KBM-7 (cell line): Measurements from ENCODE around the gene AIG1.
"Not testable (repeated sequence)": the region's sequence is repeated elsewhere in the genome, so short reads cannot be mapped to it uniquely, and the experiment has no call there.

Source experiments
- DNase-seq: peaks from one replicate; pipeline ENCODE4 v3.0.0-alpha.2; 2015
- in situ Hi-C: fragments of 300-500 bp; cut with MboI; formaldehyde crosslinking; loops from 2 replicates; pipeline ENCODE4 v1.14.3; 2020; ENCODE audit warnings: low sequenced_read_pairs, low pct_unique_long_range_greater_than_20kb, mixed read lengths

The AIG1 gene

GRCh38 chr6:143155681-143156080 is 95.0 kb downstream of the AIG1 start:
- in situ Hi-C loops, result no loop called here
- no peak for DNase-seq

DNA sequence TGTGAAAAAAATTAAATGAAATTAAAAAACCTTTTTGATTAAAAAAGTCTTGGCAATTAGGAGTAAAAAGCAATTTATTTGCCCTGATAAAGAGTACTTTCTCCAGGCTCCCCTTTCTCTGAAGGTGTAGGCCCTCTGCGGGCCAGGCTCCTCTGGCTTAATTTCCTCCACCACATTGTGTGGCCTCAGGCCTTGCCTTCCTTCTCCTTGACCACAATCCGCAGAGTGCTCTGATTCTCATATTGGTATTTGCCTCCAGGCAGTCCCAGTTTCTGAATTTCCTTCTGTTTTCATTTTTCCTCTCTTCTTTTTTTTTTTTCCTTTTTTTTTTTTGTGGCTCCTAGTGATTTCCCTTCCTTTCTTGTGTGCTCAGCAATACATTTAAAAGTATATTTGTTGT is 96.4 kb downstream of the AIG1 start:
- no peak for DNase-seq
- in situ Hi-C loops, result no loop called here

GRCh38 chr6:143158113-143158581 is 97.5 kb downstream of the AIG1 start:
- in situ Hi-C loops, result no loop called here
- DNase-seq, result no peak

DNA sequence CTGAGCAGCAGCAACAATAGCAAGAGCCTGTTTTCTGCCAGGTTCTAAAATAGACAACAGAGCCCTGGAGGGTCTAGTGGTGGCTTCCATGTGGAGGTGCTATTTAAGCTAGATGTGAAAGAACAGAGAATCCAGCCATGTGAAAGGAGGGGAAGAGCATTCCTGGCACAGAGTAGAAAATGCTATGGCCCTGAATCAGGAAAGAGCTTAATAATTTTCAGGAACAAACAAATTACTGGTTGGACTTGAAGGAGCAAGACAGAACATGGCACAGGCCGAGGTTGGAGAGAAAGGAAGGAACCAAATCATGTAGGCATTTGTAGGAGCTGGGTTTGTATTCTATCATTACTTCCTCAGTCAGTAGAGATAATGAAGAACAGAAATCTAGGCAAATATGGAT is 98.3 kb downstream of the AIG1 start:
- in situ Hi-C loops, result no loop called here
- DNase-seq, result no peak

DNA sequence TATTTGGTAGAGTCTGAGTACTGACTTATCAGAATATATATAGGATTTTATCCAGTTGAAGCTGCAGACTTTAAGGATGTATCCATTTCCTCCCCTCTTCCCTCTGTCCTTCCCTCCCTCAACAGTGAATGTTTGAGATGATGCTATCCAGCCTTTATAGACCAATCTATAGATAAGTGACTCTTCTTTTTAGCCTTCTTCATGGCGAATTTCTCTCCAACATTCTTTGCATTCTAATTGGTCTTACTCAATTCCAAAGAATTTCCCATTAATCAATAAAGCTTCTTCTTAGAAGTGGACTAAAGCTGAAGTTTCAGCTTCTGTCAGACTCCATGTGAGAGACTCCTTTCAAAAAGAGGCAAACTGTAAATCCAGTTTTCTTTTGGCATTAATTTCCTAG is 99.3 kb downstream of the AIG1 start:
- DNase-seq, result no peak
- in situ Hi-C loops, result no loop called here

DNA sequence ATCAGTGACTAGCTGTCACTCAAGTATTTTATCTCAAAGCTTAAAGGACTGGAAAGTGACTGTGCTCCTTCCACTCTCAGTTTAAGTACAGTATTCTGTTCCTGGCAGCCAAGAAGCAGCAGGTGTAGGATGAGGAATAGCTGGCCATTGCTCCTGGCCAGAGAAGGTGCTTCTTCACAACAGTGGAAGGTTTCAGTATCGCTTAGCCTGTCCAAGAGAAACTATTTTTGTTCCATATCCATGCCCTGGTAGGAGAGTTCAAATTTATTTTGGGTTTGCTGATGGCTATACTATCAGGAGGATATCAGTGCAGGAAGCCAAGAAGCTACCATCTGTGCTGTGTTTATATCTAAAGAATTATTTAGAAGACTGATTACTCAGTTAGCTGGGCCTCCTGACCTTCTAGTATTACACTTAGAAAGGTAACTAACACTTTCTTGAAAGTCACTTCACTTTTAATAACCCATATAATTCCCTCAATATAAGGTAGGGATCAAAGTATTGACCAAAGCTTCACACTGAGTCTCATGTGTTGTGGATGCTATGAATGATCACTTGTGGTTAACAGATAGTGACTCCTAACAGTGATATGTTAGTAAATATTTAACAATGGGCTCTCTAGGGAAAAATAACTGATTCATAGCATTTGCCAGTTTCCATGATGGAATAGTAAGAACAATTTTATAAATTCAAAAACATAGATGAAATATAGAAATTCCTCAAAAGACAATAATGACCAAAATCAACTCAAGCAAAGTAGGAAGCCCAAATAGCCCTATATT is 99.9 kb downstream of the AIG1 start:
- in situ Hi-C loops, result no loop called here
- DNase-seq, result no peak

- in situ Hi-C loops, result no loop called here
- no peak for DNase-seq
Observed at GRCh38 chr6:143163621-143164020, 102.9 kb downstream of the AIG1 start.

DNA sequence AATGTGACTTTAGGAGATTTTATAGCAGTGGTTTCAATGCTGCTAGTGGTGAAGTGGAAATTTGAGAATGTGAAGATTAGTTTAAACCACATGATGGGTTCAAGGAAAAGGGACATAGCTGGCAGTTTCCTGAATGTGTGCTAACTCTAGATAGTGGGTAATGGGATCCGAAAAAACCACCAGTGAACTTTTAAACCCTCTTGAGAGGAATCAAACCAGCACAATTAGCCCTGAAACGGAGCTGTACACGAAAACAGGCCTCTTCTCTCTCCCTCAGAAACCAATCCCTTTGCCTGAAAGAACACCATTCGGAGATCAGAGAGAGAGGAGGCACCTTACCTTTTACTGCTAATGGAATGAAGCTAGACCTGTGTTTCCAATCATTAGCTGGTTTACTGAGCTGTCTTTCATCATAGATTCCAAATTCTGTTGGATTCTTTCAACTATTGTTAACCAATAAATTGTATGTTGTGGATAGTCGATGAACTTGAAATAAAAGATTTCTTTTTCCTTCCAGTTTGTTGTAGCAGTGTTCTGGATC is 103.9 kb downstream of the AIG1 start:
- peak; percentile 74 for DNase-seq
- in situ Hi-C loops, result no loop called here

DNA sequence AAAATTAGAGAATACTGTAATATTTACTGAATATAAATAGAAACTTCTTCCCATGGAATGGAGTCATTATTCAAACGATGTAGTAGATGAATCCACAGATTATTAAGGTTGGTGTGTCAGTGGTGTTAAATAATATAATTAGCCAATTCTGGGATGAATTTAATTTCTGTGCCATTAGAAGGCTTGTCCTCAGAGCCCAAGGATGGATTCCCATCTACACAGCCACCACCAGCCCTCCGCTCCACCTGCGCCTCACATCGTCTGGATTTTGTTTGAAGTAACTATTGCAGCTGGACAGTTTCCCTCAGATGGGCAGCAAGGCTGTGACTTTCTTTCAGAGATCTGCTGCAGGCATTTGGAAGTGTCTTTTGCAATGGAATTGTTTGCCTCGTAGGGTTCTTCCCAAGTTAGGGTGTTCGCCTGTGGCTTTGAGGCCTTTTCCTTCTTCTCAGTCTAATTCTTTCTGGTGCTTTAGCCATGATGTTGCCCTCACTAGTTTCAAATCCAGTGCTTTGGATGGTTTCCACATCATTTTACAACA is 104.7 kb downstream of the AIG1 start:
- no peak for DNase-seq
- in situ Hi-C loops, result no loop called here

GRCh38 chr6:143166247-143166695 is 105.6 kb downstream of the AIG1 start:
- no peak for DNase-seq
- in situ Hi-C loops, result no loop called here

- in situ Hi-C loops, result no loop called here
Observed at GRCh38 chr6:143167224-143167623, 106.5 kb downstream of the AIG1 start.

DNA sequence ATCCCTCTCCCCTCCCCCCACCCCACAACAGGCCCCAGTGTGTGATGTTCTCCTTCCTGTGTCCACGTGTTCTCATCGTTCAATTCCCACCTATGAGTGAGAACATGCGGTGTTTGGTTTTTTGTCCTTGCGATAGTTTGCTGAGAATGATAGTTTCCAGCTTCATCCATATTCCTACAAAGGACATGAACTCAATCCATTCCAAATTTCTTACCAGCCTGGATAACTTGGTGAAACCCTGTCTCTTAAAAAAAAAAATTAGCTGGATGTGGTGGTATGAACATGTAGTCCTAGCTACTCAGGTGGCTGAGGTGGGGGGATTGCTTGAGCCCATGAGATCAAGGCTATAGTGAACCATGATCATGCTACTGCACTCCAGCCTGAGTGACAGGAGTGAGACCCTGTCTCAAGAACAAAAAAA is 107.7 kb downstream of the AIG1 start:
- in situ Hi-C loops, DNase-seq: not testable (repeated sequence)

More at GRCh38 chr6:143167224-143167623, 106.5 kb downstream of the AIG1 start:
- no peak for DNase-seq

- in situ Hi-C loops, result no loop called here
Observed at GRCh38 chr6:143169440-143169839, 108.8 kb downstream of the AIG1 start.

DNA sequence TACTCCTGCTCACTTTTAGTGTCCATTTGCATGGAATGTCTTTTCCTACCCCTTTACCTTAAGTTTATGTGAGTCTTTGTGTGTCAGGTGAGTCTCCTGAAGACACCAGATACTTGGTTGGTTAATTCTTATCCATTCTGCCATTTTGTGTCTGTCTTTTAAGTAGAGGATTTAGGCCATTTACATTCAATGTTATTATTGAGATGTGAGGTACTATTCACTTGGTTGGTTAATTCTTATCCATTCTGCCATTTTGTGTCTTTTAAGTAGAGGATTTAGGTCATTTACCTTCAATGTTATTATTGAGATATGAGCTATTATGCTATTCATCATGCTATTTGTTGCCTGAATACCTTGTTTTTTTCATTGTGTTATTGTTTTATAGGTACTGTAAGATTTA is 113.8 kb downstream of the AIG1 start:
- in situ Hi-C loops, result no loop called here
- no peak for DNase-seq

More at GRCh38 chr6:143169440-143169839, 108.8 kb downstream of the AIG1 start:
- no peak for DNase-seq

GRCh38 chr6:143174951-143175350 is 114.3 kb downstream of the AIG1 start:
- DNase-seq, result no peak

GRCh38 chr6:143176090-143177021 is 115.7 kb downstream of the AIG1 start:
- in situ Hi-C loops, result no loop called here
- peak; percentile 6 for DNase-seq

More at GRCh38 chr6:143174951-143175350, 114.3 kb downstream of the AIG1 start:
- in situ Hi-C loops, result no loop called here

- no peak for DNase-seq
- in situ Hi-C loops, result no loop called here
Observed at GRCh38 chr6:143177706-143178105, 117.0 kb downstream of the AIG1 start.

GRCh38 chr6:143179096-143179495 is 118.4 kb downstream of the AIG1 start:
- DNase-seq, result no peak
- in situ Hi-C loops, result no loop called here

DNA sequence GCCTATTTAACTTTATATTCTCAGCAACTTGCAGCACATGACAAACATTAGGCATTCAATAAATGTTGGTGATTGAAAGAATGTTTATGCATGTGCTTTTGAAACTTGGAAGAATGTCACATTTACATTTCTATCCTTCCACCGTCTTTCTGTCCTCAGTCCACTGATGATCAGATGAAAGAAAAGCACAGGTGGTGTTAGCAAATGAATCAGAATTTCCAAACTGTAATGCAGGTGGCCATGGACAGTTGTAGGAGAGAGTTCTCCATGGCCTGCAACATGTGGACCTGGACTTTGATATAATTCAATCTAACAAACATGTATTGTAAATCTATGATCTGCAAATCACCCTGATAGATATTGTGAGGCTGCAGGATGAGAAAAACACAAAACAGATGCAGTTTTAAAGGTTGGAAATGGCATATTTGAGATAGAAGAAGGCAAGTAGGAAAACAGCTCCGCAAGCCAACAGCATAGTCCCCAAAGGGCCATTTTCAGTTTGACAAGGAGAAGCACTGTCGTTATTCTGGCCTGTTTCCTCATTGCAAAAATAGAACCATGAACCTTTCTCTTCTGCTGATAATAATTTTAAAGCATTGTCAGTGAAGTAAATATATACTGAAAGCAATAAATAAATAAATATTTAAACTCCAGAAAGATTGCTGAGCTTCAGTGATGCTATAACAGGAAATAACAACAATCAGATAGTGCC is 119.4 kb downstream of the AIG1 start:
- in situ Hi-C loops, result no loop called here
- no peak for DNase-seq
